NCI-H82 (cell line): ENCODE data around the gene DESI1.
"Not testable (repeated sequence)": the region's sequence is repeated elsewhere in the genome, so short reads cannot be mapped to it uniquely, and the experiment has no call there.

Experiments used
- DNase-seq: peaks from one replicate; lab custom pipeline; 2025; lab: John Stamatoyannopoulos, UW

The DESI1 gene

GRCh38 chr22:41585898-41586297 is 34.9 kb downstream of the DESI1 start:
- DNase-seq: no peak

- no peak for DNase-seq
Measured at GRCh38 chr22:41584881-41585280, 36.0 kb downstream of the DESI1 start.

GRCh38 chr22:41582694-41583093 is 38.1 kb downstream of the DESI1 start:
- no peak for DNase-seq

GRCh38 chr22:41579997-41580355 is 40.9 kb downstream of the DESI1 start:
- DNase-seq: no peak

GRCh38 chr22:41579297-41579996 is 41.4 kb downstream of the DESI1 start:
- no peak for DNase-seq

GRCh38 chr22:41578818-41579217 is 42.0 kb downstream of the DESI1 start:
- no peak for DNase-seq

- DNase-seq: no peak
Measured at GRCh38 chr22:41578114-41578513, 42.7 kb downstream of the DESI1 start.

GRCh38 chr22:41576877-41577276 is 44.0 kb downstream of the DESI1 start:
- peak; percentile 85 for DNase-seq

GRCh38 chr22:41575533-41575932 is 45.3 kb downstream of the DESI1 start:
- no peak for DNase-seq

- DNase-seq: no peak
Measured at GRCh38 chr22:41574847-41575381, 45.9 kb downstream of the DESI1 start.

GRCh38 chr22:41573677-41574076 is 47.2 kb downstream of the DESI1 start:
- no peak for DNase-seq

GRCh38 chr22:41572305-41572704 is 48.5 kb downstream of the DESI1 start:
- DNase-seq: not testable (repeated sequence)

GRCh38 chr22:41571786-41572185 is 49.1 kb downstream of the DESI1 start:
- no peak for DNase-seq

GRCh38 chr22:41570221-41570620 is 50.6 kb downstream of the DESI1 start:
- no peak for DNase-seq

- no peak for DNase-seq
Measured at GRCh38 chr22:41568811-41569210, 52.0 kb downstream of the DESI1 start.

- no peak for DNase-seq
Measured at GRCh38 chr22:41567512-41567768, 53.4 kb downstream of the DESI1 start.

- DNase-seq: peak; percentile 19
Measured at GRCh38 chr22:41565403-41566054, 55.3 kb downstream of the DESI1 start.

GRCh38 chr22:41564563-41564962 is 56.3 kb downstream of the DESI1 start:
- no peak for DNase-seq

- DNase-seq: peak; percentile 92
Measured at GRCh38 chr22:41563051-41563711, 57.7 kb downstream of the DESI1 start.

GRCh38 chr22:41562461-41562860 is 58.4 kb downstream of the DESI1 start:
- peak; percentile 13 for DNase-seq

GRCh38 chr22:41561788-41562187 is 59.1 kb downstream of the DESI1 start:
- DNase-seq: no peak

GRCh38 chr22:41561335-41561734 is 59.5 kb downstream of the DESI1 start:
- peak; percentile 63 for DNase-seq

GRCh38 chr22:41560095-41560471 is 60.8 kb downstream of the DESI1 start:
- DNase-seq: peak; percentile 27
